ENCODE measurements around the gene PCDHB15. TPM values are rescaled to one million over a fixed set of nuclear protein-coding genes. Genes with fewer than 3 reads are reported as not detected.

The PCDHB15 gene
- total RNA-seq, 1 donor from 2014 or later: 7.8 TPM

DNA sequence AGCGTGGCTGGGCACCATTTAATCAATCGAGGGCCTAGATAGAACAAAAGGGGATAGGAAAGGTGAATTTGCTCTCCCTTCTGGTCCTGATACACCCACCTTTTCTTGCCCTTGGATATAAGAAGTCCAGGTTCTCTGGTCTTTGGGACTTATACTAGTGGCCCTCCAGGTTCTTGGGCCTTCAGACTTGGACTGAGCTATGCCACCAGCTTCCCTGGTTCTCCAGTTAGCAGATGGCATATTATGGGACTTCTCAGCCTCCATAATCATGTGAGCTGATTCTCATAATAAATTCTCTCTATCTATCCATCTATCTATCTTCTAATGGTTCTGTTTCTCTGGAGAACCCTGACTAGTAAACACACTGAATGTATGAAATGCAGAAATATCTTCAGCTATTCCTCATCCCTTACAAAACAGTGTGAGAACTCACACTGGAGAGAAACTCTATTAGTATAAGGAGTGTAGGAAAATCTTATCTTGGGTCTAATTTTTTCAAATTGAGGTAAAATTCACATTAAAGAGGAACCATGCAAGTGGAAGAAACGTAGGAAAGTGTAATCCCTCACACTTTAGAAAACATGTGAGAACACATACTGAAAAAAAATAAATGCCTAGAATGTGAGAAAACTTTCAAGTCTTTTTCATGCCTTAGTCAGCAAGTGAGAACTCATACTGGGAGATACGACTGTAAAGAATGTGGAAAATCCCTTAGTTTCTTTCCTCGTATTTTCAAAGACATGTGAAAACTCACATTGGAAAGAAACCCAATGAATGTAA lies 15.5 kb downstream of the PCDHB15 start:
- H3K27me3 ChIP-seq: no peaks in the 10 kb centered on the region
- TF ChIP-seq, protein P1, sequence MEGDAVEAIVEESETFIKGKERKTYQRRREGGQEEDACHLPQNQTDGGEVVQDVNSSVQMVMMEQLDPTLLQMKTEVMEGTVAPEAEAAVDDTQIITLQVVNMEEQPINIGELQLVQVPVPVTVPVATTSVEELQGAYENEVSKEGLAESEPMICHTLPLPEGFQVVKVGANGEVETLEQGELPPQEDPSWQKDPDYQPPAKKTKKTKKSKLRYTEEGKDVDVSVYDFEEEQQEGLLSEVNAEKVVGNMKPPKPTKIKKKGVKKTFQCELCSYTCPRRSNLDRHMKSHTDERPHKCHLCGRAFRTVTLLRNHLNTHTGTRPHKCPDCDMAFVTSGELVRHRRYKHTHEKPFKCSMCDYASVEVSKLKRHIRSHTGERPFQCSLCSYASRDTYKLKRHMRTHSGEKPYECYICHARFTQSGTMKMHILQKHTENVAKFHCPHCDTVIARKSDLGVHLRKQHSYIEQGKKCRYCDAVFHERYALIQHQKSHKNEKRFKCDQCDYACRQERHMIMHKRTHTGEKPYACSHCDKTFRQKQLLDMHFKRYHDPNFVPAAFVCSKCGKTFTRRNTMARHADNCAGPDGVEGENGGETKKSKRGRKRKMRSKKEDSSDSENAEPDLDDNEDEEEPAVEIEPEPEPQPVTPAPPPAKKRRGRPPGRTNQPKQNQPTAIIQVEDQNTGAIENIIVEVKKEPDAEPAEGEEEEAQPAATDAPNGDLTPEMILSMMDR (IDR thresholded peaks at IDR 0.05): no peak
- no peak for TF ChIP-seq EZH2 (IDR thresholded peaks at IDR 0.05)
- TF ChIP-seq EZH2phosphoT487 (IDR thresholded peaks at IDR 0.05): no peak
- no peak overlapping the region for H3K4me3 ChIP-seq
- H3K36me3 ChIP-seq: no peaks in the 10 kb centered on the region
- H3F3A ChIP-seq (ENCODE audit: low read depth): no peaks in the 10 kb centered on the region
- no peak overlapping the region for H3K27ac Mint-ChIP-seq
- H3K79me2 ChIP-seq (ENCODE audit: low read depth): no peaks in the 10 kb centered on the region
- no peak overlapping the region for H3K4me2 ChIP-seq
- H3K27me3 Mint-ChIP-seq (ENCODE audit: insufficient read depth, low read depth): peaks cover 3% of the 10 kb centered on the region
- no peak overlapping the region for H3K4me3 Mint-ChIP-seq
- H3K4me1 ChIP-seq: no peaks in the 10 kb centered on the region
- H4K20me1 ChIP-seq (ENCODE audit: low read depth): no peaks in the 10 kb centered on the region
- H3K9ac ChIP-seq: no peak overlapping the region
- H3K9me3 Mint-ChIP-seq: peaks cover 80% of the 10 kb centered on the region
- peaks cover 8% of the 10 kb centered on the region for H3K36me3 Mint-ChIP-seq
- no peaks in the 10 kb centered on the region for H3K4me1 Mint-ChIP-seq
- H3K9me3 ChIP-seq (ENCODE audit: low read depth): peaks cover 56% of the 10 kb centered on the region
- peak; percentile 11 for DNase-seq (ENCODE audit: low spot score)
- no peak overlapping the region for H2AFZ ChIP-seq (replicated peaks)
- H3K27ac ChIP-seq: no peak overlapping the region

DNA sequence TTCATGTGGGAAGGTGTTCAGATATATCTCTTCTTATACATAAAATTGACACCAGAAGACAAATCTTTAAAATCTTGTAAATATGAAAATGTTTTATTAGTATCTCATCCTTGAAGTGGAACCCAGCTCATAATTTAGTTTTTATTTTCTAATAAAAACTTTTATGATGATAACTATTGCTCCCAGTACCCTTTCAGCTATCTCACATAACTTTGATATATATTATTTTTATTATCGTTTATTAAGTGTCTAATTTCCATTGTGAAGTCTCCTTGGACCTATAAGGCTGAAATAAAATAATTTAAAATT lies 16.0 kb downstream of the PCDHB15 start:
- TF ChIP-seq EZH2 (IDR thresholded peaks at IDR 0.05) (no peak), EZH2phosphoT487 (IDR thresholded peaks at IDR 0.05) (no peak)
- TF ChIP-seq, protein P1 (IDR thresholded peaks at IDR 0.05): no peak
- Histone ChIP-seq H3K27me3 (no peaks in the 10 kb centered on the region), H3K9ac (no peak overlapping the region), H3K79me2 (ENCODE audit: low read depth) (no peaks in the 10 kb centered on the region), H3K36me3 (no peaks in the 10 kb centered on the region), H3K4me2 (no peak overlapping the region), H3F3A (ENCODE audit: low read depth) (no peaks in the 10 kb centered on the region), H4K20me1 (ENCODE audit: low read depth) (no peaks in the 10 kb centered on the region), H3K27ac (no peak overlapping the region), H2AFZ (replicated peaks) (no peak overlapping the region), H3K4me1 (no peaks in the 10 kb centered on the region), H3K4me3 (no peak overlapping the region), H3K9me3 (ENCODE audit: low read depth) (peaks cover 59% of the 10 kb centered on the region)
- Mint-ChIP-seq H3K4me3 (no peak overlapping the region), H3K27ac (no peak overlapping the region), H3K9me3 (peaks cover 80% of the 10 kb centered on the region), H3K27me3 (ENCODE audit: insufficient read depth, low read depth) (peaks cover 3% of the 10 kb centered on the region), H3K4me1 (no peaks in the 10 kb centered on the region), H3K36me3 (peaks cover 10% of the 10 kb centered on the region)
- no peak for DNase-seq (ENCODE audit: low spot score)

DNA sequence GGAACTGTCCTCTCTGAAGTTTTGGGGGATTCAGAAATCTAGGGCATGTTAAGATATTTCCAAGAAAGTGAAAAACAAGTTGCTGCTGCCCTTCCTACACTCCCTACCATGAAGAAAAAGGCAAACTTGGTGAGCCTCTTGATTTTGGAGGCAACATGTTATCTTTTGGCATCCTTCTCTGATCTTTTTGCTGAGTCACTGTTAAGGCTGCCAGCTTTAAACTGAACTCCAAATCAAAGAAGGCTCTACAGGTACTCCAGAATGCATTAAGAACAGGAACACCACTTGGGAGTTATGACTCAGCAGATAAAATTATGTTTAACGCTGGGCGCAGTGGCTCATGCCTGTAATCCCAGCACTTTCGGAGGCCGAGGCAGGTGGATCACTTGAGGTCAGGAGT lies 24.0 kb downstream of the PCDHB15 start:
- Histone ChIP-seq H3K4me1 (no peaks in the 10 kb centered on the region), H4K20me1 (ENCODE audit: low read depth) (no peaks in the 10 kb centered on the region), H3K27me3 (no peaks in the 10 kb centered on the region), H3F3A (ENCODE audit: low read depth) (no peaks in the 10 kb centered on the region), H3K36me3 (no peaks in the 10 kb centered on the region), H3K9me3 (ENCODE audit: low read depth) (peaks cover 18% of the 10 kb centered on the region), H3K27ac (no peak overlapping the region), H2AFZ (replicated peaks) (no peak overlapping the region), H3K79me2 (ENCODE audit: low read depth) (no peaks in the 10 kb centered on the region), H3K4me2 (no peak overlapping the region), H3K9ac (no peak overlapping the region), H3K4me3 (no peak overlapping the region)
- Mint-ChIP-seq H3K27ac (no peak overlapping the region), H3K4me3 (no peak overlapping the region), H3K9me3 (peaks cover 70% of the 10 kb centered on the region), H3K4me1 (no peaks in the 10 kb centered on the region), H3K27me3 (ENCODE audit: insufficient read depth, low read depth) (peaks cover 4% of the 10 kb centered on the region), H3K36me3 (peaks cover 11% of the 10 kb centered on the region)
- TF ChIP-seq, protein P1 (IDR thresholded peaks at IDR 0.05): no peak
- no peak for TF ChIP-seq EZH2phosphoT487 (IDR thresholded peaks at IDR 0.05)
- no peak for TF ChIP-seq EZH2 (IDR thresholded peaks at IDR 0.05)
- no peak for DNase-seq (ENCODE audit: low spot score)
